Stimulated activated CD8-positive, alpha-beta memory T cell treated with anti-CD3 and anti-CD28 coated beads, Interleukin-4, amount 100 ng/mL, for 48 hours (primary cell): ENCODE data around the gene DGKQ.
"Not testable (repeated sequence)": the region's sequence is repeated elsewhere in the genome, so short reads cannot be mapped to it uniquely, and the experiment has no call there.

ENCODE experiments used
- DNase-seq: peaks from one replicate; pipeline ENCODE4 v3.0.0-alpha.2; 2020

Gene DGKQ

DNA sequence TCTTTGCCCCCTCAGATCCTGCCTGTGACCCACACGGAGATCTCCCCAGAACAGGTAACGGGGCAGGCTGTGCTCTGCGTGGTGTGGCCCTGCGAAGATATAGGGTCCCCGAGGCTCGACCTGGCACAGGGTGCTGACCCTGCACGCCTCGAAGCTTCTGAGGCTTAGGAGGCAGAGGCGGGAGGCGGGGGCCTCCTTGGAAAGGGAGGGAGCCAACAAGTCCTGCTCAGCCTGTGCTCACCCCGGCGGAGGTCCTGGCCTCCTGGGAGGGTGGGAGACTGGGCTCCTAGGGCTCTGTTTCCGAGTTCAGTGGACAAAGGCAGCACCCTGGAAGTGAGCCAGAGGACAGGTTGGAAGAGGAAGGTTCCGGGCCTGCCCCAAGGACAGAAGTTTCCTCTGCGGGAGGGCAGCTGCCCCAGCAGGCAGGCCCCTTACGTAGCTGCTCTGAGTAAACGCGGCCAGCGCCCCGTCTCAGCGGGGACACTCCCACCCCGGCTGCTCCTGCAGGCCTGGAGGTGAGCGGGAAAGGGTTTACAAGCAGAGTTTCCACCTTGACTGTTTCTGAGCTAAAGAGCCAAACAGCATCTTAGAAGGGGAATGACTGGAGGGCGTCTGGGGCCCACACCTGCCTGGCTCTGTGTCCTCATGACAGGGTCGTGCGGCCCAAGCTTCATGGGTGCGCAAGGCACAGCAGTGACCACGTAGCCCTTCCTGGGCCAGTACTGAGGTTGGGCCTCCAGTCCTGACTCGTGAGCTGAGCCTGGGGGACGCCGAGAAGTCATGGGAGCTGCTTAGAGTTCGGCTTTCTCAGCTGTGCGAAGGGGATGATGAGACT lies 25.1 kb downstream of the DGKQ start:
- DNase-seq = no peak

DNA sequence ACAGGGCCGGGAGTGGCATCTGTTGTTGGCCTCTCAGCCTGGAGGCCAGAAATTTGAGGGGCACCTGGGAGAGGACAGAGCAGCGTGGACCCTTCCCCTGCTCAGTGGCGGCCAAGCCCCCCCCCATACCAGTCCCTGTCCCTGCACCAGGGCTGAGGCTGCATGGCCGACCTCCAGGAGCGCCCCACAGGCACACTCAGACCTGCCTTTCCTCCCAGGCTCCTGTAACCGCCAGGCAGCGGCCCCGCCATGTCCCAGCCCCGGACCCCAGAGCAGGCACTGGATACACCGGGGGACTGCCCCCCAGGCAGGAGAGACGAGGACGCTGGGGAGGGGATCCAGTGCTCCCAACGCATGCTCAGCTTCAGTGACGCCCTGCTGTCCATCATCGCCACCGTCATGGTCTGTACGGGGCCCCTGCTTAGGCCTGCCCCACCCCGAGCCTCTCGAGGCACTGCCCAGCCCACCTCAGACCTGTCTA lies 25.8 kb downstream of the DGKQ start:
- no peak for DNase-seq

GRCh38 chr4:946517-947471 lies 26.6 kb downstream of the DGKQ start:
- no peak for DNase-seq

DNA sequence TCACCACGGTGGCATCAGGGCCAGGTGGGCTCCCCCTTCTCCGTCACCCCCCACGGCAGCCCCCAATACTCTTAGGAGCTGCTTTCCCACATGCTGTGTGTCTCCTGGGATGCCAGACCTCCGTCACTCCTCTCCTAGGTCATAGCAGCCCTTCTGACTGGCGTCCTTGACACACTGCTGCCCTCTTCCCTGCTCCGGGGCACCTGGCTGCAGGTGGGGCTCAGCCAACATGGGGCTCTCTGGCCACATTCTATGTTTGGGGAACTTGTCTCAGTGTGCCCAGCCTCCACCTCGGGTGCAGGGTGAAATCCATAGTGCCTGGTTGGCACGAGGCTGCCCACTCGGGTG lies 27.3 kb downstream of the DGKQ start:
- DNase-seq = no peak

GRCh38 chr4:945274-946102 lies 27.9 kb downstream of the DGKQ start:
- no peak for DNase-seq

- not testable (repeated sequence) for DNase-seq
These were observed 33.9 kb downstream of the DGKQ start for GRCh38 chr4:939508-939907.

DNA sequence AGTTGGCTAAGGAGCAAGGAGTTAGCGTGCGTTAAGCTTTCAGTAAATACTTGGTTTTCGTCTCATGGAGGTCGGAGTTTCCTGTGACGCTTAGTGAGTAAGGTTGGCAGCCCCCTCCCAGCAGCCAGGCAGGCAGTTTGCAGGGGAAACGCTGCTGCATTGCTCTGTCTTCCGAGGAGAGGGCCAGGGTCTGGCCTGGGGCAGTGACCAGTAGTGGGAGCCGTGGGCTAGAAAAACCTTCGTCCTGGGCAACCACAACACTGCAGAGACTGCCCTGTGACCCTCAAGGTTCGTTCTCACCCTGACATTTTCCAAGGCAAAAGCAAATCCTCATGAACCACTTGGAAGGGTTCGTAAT lies 40.7 kb downstream of the DGKQ start:
- no peak for DNase-seq

GRCh38 chr4:931960-932712 lies 41.2 kb downstream of the DGKQ start, which contains the start of the genes GAK and TMEM175:
Gene GAK, minus strand, starts transcription at chr4:932316. Its CDS starts 129 bp downstream, at chr4:932187.
Gene TMEM175, plus strand, starts transcription at chr4:932460. Its CDS starts 15,280 bp downstream, at chr4:947740.
- peak; percentile 98 for DNase-seq

DNA sequence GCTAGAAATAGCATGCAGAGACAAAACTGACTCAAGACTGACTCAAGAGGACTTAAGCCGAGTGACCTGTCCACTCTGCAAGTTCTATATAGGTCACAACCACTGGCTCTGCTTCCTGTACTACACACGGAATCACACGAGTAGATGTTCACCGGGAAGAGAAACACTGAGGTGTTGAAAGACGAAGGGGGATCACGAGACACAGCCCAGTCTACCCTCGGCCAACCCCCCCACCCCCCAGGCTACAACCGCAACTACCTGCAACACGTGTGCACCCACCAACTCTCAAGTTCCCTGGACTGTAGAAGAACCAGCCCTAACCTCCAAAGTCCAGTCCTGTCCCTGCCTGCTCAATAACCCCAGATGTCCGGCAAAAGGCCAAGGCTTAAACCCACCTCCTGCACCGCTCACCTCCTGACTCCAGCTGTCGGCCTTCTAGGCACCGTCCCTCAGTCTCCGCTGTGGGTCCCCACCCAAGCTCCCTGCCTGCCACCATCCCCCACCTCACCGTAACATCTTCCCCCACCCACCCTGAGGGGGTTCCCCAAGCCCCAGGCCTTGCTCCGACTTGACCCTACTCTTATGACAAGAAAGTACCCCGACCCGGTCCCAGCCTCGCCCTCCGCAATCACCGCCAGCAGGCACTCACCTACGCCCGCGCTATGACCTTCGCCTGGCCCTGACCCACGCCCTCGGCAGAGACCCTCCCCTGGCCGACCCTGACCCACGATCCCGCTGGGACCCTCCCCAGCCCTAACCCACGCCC lies 42.0 kb downstream of the DGKQ start:
- DNase-seq = peak; percentile 45

DNA sequence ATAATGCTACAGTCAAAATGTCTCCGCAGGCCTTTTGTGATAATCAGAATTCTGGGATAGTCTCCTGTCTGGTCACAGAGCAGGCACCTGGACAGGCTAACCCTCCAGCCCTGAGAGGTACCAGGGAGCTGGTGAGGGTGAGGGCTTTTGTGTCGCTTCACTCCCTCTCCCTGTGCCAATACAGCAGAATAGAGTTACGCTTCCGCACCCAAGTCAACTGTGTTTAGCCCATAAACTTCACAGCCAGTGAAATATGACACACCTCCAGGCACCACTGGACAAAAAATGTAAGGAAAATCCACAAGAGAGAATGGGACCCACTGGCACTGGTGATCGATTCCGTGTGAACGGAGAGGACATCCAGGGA lies 42.6 kb downstream of the DGKQ start:
- DNase-seq = peak; percentile 36

GRCh38 chr4:930028-930551 lies 43.3 kb downstream of the DGKQ start:
- peak; percentile 39 for DNase-seq

DNA sequence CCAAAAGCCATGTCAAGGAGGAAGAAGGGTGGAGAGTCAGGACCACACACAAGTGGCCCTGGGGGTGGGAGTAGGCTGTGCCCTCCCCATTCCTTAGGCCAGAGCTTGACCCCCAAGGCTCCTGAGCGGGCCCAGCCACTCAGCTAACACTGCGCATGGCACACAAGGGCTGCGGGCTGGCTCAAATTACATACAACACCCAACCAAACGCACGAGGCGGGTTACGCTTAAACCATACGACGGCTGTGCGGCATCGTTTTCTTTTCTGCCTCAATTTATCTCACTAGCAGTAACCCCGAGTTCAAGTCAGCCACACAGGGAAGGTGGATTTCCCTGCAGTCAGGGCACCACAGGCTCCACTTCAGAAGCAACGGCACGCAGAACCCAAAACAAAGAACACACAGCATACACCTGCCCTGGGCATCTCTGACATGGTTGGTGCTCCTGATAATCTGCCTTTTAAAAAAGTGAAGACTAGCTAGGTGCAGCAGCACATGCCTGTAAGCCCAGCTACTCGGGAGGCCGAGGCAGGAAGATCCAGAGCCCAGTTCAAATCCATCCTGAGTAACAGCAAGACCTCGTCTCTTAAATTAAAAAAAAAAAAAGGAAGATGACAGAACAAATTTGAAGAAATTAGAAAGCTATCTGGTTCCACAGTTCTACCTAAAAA lies 44.1 kb downstream of the DGKQ start:
- DNase-seq = no peak

- DNase-seq = not testable (repeated sequence)
These were observed 45.8 kb downstream of the DGKQ start for GRCh38 chr4:927566-927965.

GRCh38 chr4:926538-926937 lies 46.8 kb downstream of the DGKQ start:
- DNase-seq = no peak

DNA sequence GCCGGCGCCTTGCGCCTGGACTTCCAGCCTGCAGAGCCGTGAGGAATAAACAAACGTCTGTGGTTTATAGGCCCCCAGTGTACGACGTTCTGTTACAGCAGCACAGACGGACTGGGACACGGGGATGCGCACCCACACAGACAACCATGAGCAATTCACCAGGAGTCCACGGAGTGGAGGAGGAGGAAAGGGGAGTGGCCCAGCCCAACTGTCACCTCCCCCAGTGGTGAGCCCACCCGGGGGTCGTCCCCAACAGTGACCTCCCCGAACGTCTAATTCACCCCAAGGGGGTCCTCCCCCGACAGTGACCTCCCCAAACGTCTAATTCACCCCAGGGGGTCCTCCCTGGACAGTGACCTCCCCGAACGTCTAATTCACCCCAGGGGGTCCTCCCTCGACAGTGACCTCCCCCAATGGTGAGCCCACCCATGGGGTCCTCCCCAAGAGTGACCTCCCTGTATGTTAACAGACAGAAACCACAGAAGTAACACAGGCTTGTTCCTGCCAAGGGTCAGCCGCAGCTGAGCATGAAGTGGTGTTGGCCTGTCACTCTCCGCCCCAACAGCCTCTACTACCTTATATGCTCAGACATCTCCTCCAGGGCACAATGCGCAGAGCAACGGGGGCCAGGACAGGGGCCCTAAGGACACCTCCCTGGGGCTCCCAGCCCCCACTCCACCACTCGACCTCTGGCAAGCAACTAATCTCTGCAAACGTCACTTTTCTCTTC lies 47.4 kb downstream of the DGKQ start:
- no peak for DNase-seq

- DNase-seq = no peak
These were observed 48.2 kb downstream of the DGKQ start for GRCh38 chr4:925171-925570.

- peak; percentile 58 for DNase-seq
These were observed 49.0 kb downstream of the DGKQ start for GRCh38 chr4:924107-925096.

DNA sequence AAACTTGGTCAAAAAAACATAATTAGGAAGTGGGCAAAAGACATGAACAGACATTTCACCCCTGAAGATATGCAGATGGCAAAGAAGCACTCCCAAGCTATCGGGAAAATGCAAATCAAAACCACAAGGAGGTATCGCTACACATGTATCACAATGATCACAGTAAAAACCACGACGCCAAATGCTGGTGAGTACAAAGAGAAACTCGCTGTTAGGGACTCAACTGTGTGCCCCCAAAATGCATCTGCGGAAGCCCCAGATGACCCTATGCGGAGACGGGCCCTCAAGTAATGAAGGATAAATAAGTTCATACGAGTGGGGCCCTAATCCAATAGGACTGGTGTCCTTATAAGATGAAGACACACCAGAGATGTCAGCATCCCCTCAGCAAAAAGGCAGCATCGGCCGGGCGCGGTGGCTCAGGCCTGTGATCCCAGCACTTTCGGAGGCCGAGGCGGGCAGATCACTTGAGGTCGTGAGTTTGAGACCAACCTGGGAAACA lies 51.5 kb downstream of the DGKQ start:
- peak; percentile 48 for DNase-seq
